H9 (cell line): ENCODE measurements around the gene RASA3. TPM values are rescaled to one million over a fixed set of nuclear protein-coding genes. Genes with fewer than 3 reads are reported as not detected.

Source experiments
- DNase-seq: peaks from one replicate; pipeline ENCODE4 v3.0.0-alpha.2; 2017
- H2AFZ ChIP-seq: one replicate; pipeline ENCODE4 v1.6.1; 2013; ENCODE audit warnings: mild to moderate bottlenecking, low read length, control low read depth, moderate library complexity
- H2AK5ac ChIP-seq: 2 replicates; pipeline ENCODE4 v1.6.1; 2013; ENCODE audit warnings: low read length, control low read depth, mixed read lengths; ENCODE audit not compliant: insufficient read length
- H2BK120ac ChIP-seq: one replicate; pipeline ENCODE4 v1.6.1; 2013; ENCODE audit warnings: low read depth, mild to moderate bottlenecking, low read length, control low read depth, inconsistent platforms; ENCODE audit not compliant: poor library complexity, severe bottlenecking
- H2BK12ac ChIP-seq: 2 replicates; pipeline ENCODE4 v1.6.1; 2013; ENCODE audit warnings: low read length, control low read depth, mixed read lengths, low read depth; ENCODE audit not compliant: insufficient read length
- H2BK15ac ChIP-seq: 2 replicates; pipeline ENCODE4 v1.6.1; 2013; ENCODE audit warnings: low read depth, low read length, control low read depth
- H2BK20ac ChIP-seq: one replicate; pipeline ENCODE4 v1.6.1; 2013; ENCODE audit warnings: low read depth, mild to moderate bottlenecking, low read length, control low read depth, inconsistent platforms; ENCODE audit not compliant: poor library complexity, severe bottlenecking
- H2BK5ac ChIP-seq: 2 replicates; pipeline ENCODE4 v1.6.1; 2013; ENCODE audit warnings: low read length, control low read depth, mixed read lengths; ENCODE audit not compliant: insufficient read length
- H3K14ac ChIP-seq: 2 replicates; pipeline ENCODE4 v1.6.1; 2013; ENCODE audit warnings: low read length, control low read depth; ENCODE audit not compliant: insufficient read depth
- H3K18ac ChIP-seq: 2 replicates; pipeline ENCODE4 v1.6.1; 2013; ENCODE audit warnings: low read depth, mild to moderate bottlenecking, mixed read lengths, low read length, control low read depth; ENCODE audit not compliant: insufficient read length
- H3K23ac ChIP-seq: 2 replicates; pipeline ENCODE4 v1.6.1; 2013; ENCODE audit warnings: low read length, control low read depth, mixed read lengths, low read depth; ENCODE audit not compliant: insufficient read length
- H3K23me2 ChIP-seq: 2 replicates; pipeline ENCODE4 v1.6.1; 2013; ENCODE audit warnings: low read depth, mild to moderate bottlenecking, mixed read lengths, low read length, control low read depth; ENCODE audit not compliant: insufficient read length, poor library complexity, severe bottlenecking
- H3K27ac ChIP-seq: 2 replicates; pipeline ENCODE4 v1.5.1; 2013; ENCODE audit warnings: low read length, control low read depth, mixed read lengths, low read depth; ENCODE audit not compliant: insufficient read length
- H3K27me3 ChIP-seq: 2 replicates; pipeline ENCODE4 v1.6.1; 2013; ENCODE audit warnings: low read length, control low read depth, inconsistent platforms; ENCODE audit not compliant: insufficient read depth
- H3K4ac ChIP-seq: 2 replicates; pipeline ENCODE4 v1.6.1; 2013; ENCODE audit warnings: low read depth, mild to moderate bottlenecking, control low read depth, inconsistent platforms, low read length, moderate library complexity
- H3K4me1 ChIP-seq: 2 replicates; pipeline ENCODE4 v1.6.1; 2013; ENCODE audit warnings: low read length, control low read depth, inconsistent platforms; ENCODE audit not compliant: insufficient read depth
- H3K4me2 ChIP-seq: 2 replicates; pipeline ENCODE4 v1.6.1; 2013; ENCODE audit warnings: low read length, control low read depth, mixed read lengths; ENCODE audit not compliant: insufficient read length, insufficient read depth
- H3K56ac ChIP-seq: 2 replicates; pipeline ENCODE4 v1.6.1; 2013; ENCODE audit warnings: low read depth, mild to moderate bottlenecking, mixed read lengths, low read length, control low read depth; ENCODE audit not compliant: insufficient read length
- H3K79me1 ChIP-seq: 2 replicates; pipeline ENCODE4 v1.6.1; 2013; ENCODE audit warnings: low read depth, mild to moderate bottlenecking, moderate library complexity, low read length, control low read depth, inconsistent platforms; ENCODE audit not compliant: insufficient read depth, poor library complexity, severe bottlenecking
- H3K79me2 ChIP-seq: 2 replicates; pipeline ENCODE4 v1.6.1; 2013; ENCODE audit warnings: low read length, control low read depth, inconsistent platforms; ENCODE audit not compliant: insufficient read depth
- H3K9ac ChIP-seq: 2 replicates; pipeline ENCODE4 v1.6.1; 2013; ENCODE audit warnings: low read length, control low read depth, mixed read lengths; ENCODE audit not compliant: insufficient read length; ENCODE audit errors: extremely low read depth
- H3K9me3 ChIP-seq: one replicate; pipeline ENCODE4 v1.6.1; 2013; ENCODE audit warnings: low read depth, low read length, inconsistent platforms; ENCODE audit not compliant: control insufficient read depth
- H3T11ph ChIP-seq: one replicate; pipeline ENCODE4 v1.6.1; 2013; ENCODE audit warnings: mild to moderate bottlenecking, low read length, control low read depth, inconsistent platforms
- H4K20me1 ChIP-seq: one replicate; pipeline ENCODE4 v1.6.1; 2013; ENCODE audit not compliant: control insufficient read depth, insufficient read length, insufficient read depth
- H4K5ac ChIP-seq: 2 replicates; pipeline ENCODE4 v1.6.1; 2013; ENCODE audit warnings: low read depth, mild to moderate bottlenecking, mixed read lengths, low read length, control low read depth; ENCODE audit not compliant: insufficient read length
- H4K8ac ChIP-seq: replicated peaks from 2 replicates; pipeline ENCODE4 v1.6.1; 2013; ENCODE audit warnings: low read length, control low read depth, mixed read lengths, low read depth; ENCODE audit not compliant: insufficient read length
- H4K91ac ChIP-seq: 2 replicates; pipeline ENCODE4 v1.6.1; 2013; ENCODE audit warnings: low read depth, mild to moderate bottlenecking, moderate library complexity, mixed read lengths, low read length, control low read depth; ENCODE audit not compliant: insufficient read length
- H3K27ac Mint-ChIP-seq, 3 experiments: 2 replicates in 2 of 3; 3 replicates in 1 of 3; pipeline ENCODE4 v1.8.0; 2020 to 2021; ENCODE audit warnings: mixed read lengths in 3 of 3, mild to moderate bottlenecking in 1 of 3, moderate library complexity in 1 of 3
- H3K27me3 Mint-ChIP-seq: 2 replicates; pipeline ENCODE4 v1.8.0; 2021; ENCODE audit warnings: low read depth, mild to moderate bottlenecking, moderate library complexity, mixed read lengths
- H3K36me3 Mint-ChIP-seq, 3 experiments: 2 replicates in 2 of 3; 3 replicates in 1 of 3; pipeline ENCODE4 v1.8.0; 2020 to 2021; ENCODE audit warnings: low read depth in 3 of 3, mixed read lengths in 3 of 3; ENCODE audit not compliant: insufficient read depth in 1 of 3
- H3K4me1 Mint-ChIP-seq, 2 experiments: 2 replicates each; pipeline ENCODE4 v1.8.0; 2020; ENCODE audit warnings: mixed read lengths in 2 of 2
- H3K4me3 Mint-ChIP-seq, 2 experiments: 2 replicates in 1 of 2; 3 replicates in 1 of 2; pipeline ENCODE4 v1.8.0; 2020 to 2021; ENCODE audit warnings: mild to moderate bottlenecking in 2 of 2, mixed read lengths in 2 of 2, moderate library complexity in 1 of 2
- H3K9me3 Mint-ChIP-seq, 2 experiments: 2 replicates in 1 of 2; 3 replicates in 1 of 2; pipeline ENCODE4 v1.8.0; 2020; ENCODE audit warnings: mild to moderate bottlenecking in 2 of 2, mixed read lengths in 2 of 2, moderate library complexity in 1 of 2
- CTCF ChIP-seq: fragments of 200-600 bp; sonication (generic); conservative IDR thresholded peaks from 3 replicates; pipeline ENCODE4 v1.8.0; 2021; ENCODE audit warnings: antibody characterized with exemption, mild to moderate bottlenecking
- WGBS: extraction: QIAGEN DNeasy Blood & Tissue Kit; methylation state at CpG from one replicate; pipeline ENCODE4 v1.1.7; 2013; ENCODE audit warnings: missing lambda C conversion rate, low lambda C conversion rate, mixed read lengths; ENCODE audit not compliant: insufficient read length; ENCODE audit errors: extremely low coverage; 5-methylcytosine and 5-hydroxymethylcytosine counted together
- total RNA-seq: library from RNA; stranded (reverse); gene quantifications from 2 replicates; pipeline ENCODE4 v1.2.1, GENCODE V29; 2021

The RASA3 gene
- total RNA-seq, 1 experiment from 2014 or later: 12.3 TPM

- Mint-ChIP-seq H3K4me3 (no peak overlapping the region), H3K4me1 (peaks cover 4 to 13% of the 10 kb centered on the region in 2 experiments; a peak in 3 of 4 replicates), H3K9me3 (no peaks in the 10 kb centered on the region), H3K36me3 (peaks cover 2 to 5% (median 4%) of the 10 kb centered on the region in 3 experiments; a peak in 5 of 7 replicates), H3K27me3 (no peaks in the 10 kb centered on the region; the same call in 1 of the 2 replicates), H3K27ac (peak overlapping the region in 1 of 3 experiments; percentile 64; a peak in 1 of 7 replicates)
- no peak overlapping the region for H3K14ac ChIP-seq
- H4K8ac ChIP-seq: no peak overlapping the region
- no peak overlapping the region for H3K23ac ChIP-seq
- H3K23me2 ChIP-seq: no peaks in the 10 kb centered on the region
- H3K27me3 ChIP-seq: no peaks in the 10 kb centered on the region
- no peak overlapping the region for H2BK12ac ChIP-seq
- no peak overlapping the region for H2BK5ac ChIP-seq
- no peak overlapping the region for H3K4ac ChIP-seq
- no peaks in the 10 kb centered on the region for H3K9me3 ChIP-seq
- H2BK20ac ChIP-seq: no peak overlapping the region
- no peak overlapping the region for H3K56ac ChIP-seq
- no peak for DNase-seq
- H2AFZ ChIP-seq: no peak overlapping the region
- no peak overlapping the region for H3K9ac ChIP-seq
- H2AK5ac ChIP-seq: no peak overlapping the region
- H3K79me1 ChIP-seq: no peaks in the 10 kb centered on the region
- H3K4me1 ChIP-seq: no peaks in the 10 kb centered on the region
- no peak overlapping the region for H3K18ac ChIP-seq
- no peak overlapping the region for H2BK120ac ChIP-seq
- no peak overlapping the region for H3T11ph ChIP-seq
- H4K91ac ChIP-seq: no peak overlapping the region
- H3K4me2 ChIP-seq: no peak overlapping the region
- no peak overlapping the region for H2BK15ac ChIP-seq
- H4K20me1 ChIP-seq: peaks cover 5% of the 10 kb centered on the region
- no peak overlapping the region for H3K27ac ChIP-seq
- WGBS: no CpG with 5 or more reads among the region's 56 CpGs
- H3K79me2 ChIP-seq: no peaks in the 10 kb centered on the region
- H4K5ac ChIP-seq: no peak overlapping the region
- TF ChIP-seq CTCF: no peak
Measured at GRCh38 chr13:113974304-113975281, 157.8 kb downstream of the RASA3 start.
